Hematopoietic multipotent progenitor cell treated with erythropoietin and hydrocortisone succinate and interleukin-3 and kit ligand, for 17 days (in vitro differentiated cells): ENCODE data around the gene APBB1.
"Not testable (repeated sequence)": the region's sequence is repeated elsewhere in the genome, so short reads cannot be mapped to it uniquely, and the experiment has no call there.

Source experiments
- DNase-seq: peaks from one replicate; pipeline ENCODE4 v3.0.0-alpha.2; 2015; ENCODE audit warnings: low spot score

The APBB1 gene

DNA sequence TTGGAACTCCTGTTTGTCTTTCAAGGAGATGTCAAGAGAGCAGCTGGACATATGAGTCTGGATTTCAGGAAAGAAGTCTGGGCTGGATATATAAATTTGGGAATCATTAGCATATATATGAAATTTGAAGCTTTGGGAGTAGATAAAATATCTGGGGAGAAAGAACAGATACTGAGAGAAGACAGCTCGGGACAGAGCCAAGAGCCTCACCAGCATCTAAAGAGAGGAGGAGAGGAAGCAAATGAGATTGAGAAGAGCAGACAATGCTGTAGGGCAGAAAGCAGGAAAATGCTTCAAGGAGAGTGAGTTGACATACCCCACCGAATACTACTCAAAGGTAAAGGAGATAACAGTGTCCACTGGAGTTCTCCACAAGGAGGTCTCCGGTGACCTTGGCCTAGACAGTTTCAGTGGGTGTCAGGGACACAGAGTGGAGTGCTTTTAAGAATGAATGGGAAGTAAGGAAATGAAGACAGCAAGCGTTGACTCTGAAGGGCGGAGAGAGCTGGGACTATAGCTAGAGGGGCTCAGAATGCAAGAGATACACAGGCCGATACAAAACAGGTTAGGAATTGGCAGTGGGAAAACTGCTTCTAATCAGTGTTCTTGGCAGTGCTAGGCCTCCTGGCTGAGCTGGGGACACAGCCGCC, 862 bp downstream of the APBB1 start:
- DNase-seq, result no peak

DNA sequence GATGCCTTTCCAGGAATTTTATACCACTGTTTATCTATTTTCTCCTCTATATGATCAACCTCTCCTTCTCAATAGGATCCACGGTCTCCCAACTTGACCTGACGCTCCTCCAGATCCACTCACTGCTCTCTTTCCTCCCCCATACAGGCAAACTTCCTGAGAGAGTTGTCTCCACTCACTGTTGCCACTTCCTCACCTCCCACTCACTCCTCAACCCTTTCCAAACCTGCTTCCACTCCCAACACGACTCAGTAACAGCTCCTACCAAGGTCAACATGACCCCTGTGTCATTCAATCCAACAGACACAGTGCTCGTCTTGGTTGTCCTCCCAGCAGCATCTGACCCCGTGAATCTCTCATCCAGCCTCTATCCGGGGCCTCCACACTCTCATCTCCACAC, 3.1 kb downstream of the APBB1 start:
- no peak for DNase-seq

DNA sequence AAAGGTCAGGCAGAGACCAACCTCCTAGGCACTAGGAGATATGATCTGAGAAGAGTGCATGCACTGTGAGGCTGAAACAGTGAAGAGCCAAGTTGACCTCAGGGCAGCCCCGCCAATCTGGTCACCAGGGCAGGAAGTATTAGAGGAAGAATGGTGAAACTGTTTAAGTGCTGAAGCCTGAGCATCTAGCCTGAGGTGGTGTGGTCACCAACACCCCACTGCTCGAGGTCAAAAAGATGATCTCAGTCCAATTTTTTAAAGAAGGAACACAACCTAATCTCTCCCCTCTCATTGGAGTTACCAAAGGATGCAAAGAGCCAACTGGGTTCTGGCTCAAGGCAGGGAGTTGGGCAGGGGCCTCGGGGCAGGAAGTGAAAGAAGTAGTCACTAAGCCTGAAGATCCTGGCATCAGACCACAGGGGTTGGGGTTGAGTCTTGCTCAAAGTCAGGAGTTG, 4.0 kb downstream of the APBB1 start:
- no peak for DNase-seq

DNA sequence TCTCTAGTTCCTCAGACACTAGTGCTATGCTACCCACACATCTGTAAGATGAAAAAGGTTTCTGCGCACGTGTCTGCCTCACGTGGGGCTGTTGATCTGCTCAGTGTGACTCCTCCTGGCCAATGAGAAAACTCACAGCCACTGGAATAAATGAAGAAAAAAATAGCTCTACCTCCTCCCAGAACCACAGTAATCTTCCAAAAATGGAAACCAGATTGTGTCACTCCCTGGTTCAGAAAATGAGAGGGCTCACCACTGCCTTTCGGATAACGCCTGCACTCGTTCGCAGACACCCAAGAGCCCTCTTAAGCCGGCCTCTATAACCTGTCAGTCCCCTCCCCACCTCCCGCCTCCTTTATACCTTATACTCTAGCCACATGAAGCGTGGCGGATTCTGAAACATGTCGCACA, 5.1 kb downstream of the APBB1 start:
- DNase-seq, result no peak

DNA sequence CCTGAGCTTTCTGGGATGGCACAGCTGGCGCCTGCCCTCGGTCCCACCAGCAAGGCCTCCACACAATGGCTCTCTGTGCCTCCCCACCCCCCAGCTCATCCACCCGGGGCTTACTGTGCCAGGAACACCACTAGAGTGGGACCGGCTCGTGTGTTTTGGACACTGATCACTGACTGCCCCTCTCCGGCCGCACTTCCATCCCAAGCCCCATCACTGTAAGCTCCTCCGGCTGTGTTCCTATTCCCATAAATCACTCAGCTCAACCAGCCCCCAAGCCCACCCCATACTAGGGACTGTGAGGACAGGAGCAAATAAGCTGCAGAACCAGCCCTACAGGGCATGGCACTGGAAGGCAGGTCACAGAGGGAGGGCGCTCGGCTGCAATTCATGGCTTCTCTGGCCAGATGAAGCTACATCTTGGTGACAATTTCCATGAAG, 7.3 kb downstream of the APBB1 start:
- no peak for DNase-seq

DNA sequence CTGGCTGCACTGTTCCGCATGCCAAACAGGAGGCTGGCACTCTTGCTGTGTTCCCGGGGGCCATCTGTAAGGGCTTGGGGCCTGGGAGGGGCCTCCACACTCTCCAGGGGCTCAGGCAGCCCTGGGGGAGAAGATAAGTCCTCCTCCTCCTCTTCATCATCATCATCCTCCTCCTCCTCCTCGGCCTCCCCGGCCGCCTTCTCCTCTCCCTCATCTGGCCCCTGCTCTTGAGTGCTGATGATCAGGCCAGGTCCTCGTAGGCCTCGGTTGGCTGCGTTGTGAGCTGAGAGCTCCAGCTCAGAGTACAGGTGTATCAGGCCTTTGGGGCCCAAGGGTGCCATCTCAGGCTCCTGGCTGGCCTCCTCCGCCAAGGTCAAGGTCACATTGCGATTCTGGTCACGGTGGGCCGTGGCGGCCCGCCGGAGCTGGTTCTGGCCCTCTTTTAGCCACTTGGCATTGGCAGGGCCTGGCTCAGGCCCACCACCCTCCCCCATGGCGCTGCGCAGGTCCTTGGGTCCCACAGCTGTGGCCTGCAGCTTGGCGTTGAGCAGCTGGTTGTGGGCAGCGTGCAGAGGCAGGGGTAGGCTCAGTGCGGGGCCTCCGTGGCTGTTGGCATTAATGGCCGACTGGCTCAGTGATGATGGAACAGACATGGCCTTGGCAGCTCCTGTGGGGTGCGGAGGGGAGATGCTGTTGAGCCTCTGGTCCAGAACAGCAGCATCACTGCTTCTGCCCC, 8.0 kb downstream of the APBB1 start:
- no peak for DNase-seq

DNA sequence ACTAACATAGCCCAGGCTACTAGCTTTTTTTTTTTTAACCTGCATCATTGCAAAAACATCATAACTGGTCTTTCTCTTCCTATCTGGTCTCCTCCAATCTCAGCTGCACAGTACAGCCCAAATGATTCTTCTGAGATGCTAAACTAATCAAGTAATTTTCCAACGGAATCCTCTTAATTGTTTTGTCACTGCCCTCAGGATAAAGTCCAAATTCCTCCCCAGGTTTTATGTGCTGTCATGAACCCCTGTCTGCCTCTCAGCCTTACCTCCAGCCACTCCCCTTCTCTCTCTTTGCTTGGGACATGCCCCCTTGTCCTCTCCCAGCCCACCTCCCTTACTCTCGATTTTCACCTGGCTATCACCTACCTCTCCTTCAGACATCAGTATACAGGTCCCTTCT, 12.5 kb downstream of the APBB1 start:
- DNase-seq, result no peak

DNA sequence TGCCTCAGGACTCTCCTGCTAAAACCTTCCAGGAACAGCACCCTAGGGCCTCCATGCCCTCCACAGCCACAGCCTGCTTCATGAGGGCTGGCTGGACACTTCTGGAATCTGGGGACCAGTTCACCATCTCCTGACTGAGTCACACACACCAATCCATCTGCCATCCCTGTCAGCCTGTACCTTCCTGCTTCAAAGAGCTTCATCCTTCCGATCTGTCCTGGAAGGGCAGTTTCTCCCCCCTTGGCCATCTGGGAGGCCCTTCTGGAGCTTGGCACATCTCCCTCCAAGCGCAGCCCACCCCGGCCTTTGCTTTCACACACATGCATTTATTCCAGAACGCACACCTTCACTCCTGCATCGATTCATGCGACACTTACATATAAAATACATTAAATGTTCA, 13.0 kb downstream of the APBB1 start:
- no peak for DNase-seq

DNA sequence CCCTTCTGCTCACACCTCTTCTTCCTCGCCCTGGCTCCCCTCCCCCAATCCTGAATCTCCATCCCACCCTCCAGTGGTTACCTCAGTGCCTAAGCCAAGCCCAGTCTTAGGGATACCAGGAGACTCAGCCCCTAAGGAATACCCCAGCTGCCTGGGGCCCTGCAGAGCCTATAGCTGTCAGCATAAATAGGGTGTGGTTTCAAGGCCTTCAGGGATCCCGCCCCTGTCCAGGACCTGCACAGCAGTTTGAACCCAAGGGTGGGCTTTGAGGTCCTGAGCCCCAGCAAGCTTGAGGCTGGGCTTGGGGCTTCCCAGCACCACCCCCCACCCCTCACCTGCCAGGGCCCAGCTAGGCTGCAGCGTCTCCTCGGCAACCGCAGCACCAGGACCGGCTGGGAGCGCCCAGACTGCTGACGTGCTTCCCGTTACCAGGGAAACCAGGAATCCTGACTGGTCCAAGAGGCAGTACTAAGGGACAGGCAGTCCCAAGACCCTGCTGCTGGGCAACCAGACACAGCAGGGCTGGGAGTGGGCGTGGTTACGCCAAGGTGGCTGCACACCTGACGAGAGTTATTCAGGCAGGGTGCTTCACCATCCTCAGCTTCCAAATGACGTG, 13.7 kb downstream of the APBB1 start:
- no peak for DNase-seq

DNA sequence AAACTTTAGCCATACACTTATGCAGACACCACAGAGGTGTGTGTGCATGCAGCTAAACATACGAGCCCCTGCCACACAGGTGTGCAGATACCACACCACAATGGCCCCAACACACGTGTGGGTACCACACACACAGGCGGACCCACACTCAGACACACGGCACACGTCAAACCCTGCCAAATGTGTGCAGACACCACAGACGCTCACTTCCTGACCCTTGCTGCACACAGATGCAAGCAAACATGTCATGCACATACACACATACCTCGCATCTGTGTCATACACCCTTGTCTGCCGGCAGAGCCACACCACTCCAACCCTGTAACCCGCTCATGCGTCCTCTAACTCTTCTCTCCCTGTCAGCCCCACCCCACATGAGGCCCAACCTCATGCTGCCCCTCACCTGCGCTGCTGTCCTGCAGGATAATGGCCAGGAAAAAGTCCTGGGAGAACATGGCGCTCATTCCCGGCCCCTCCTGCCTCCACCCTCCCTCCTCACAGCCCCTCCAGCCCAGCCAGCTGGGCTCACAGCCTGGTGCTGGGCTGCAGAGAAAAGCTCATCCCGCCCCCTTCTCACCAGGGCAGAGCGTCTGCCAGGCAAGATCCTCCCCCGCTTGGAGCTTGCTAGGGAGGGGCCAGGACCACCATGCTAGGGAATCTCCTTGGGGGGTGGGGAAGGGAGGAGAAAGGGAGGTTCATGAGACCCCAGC, 14.4 kb downstream of the APBB1 start:
- DNase-seq, result no peak

DNA sequence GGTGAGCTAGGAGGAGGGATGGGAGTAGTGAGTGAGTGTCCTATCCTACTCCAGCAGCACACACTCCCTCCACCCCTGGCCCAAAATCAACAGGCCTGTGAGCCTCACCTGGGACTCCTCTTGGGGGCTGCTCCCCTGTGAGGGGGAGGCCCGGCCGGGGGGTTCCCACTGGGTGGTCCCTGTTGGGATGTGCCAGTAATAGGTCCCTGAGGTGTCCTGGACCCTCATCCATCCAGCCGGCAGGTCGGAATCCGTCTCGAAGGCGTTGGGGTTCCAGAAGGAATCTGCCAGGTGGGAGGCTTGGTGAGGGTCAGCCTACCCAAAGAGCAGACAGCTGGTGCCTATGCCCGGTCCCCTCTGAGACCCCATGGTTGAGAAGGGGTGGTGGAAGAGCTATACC, 15.4 kb downstream of the APBB1 start:
- DNase-seq, result no peak

DNA sequence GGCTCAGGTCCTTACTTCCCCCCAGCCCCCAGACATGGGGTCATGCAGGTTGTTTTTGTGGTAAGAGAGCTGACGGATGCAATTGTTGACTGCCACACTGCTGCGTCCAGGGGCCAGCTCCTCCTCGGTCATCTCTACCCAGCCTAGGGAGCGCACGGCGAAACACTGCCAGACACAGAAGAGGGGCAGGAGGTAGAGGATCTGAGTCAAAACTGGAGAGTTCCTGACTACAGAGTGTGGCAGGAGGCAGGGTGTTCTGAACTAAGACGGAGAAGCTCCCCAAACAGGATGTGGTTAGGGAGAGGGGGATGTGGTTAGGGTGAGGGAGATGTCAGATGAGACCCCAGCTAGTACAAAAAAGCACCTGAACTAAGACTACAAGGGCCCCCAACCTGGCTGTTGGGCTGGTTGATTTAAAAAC, 16.3 kb downstream of the APBB1 start:
- no peak for DNase-seq

DNA sequence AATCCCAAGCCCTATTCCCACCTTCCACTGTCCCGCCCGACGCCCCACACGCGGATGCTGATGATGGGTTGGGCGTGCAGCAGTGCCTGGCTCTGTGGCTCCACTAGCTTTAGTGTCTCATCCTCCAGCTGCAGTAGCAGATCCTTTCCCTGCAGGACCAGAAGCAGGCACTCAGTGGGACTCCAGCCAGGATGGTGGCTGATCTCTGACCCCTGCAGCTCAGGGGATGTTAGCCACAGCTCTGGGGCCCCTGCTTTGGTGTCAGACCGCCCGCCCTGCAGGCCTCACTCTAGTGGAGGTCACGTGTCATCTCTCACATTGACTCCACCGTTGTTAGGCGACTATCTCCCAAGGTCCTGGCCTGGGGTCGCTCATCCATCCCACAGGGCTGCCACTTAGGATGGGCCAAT, 16.8 kb downstream of the APBB1 start:
- no peak for DNase-seq

DNA sequence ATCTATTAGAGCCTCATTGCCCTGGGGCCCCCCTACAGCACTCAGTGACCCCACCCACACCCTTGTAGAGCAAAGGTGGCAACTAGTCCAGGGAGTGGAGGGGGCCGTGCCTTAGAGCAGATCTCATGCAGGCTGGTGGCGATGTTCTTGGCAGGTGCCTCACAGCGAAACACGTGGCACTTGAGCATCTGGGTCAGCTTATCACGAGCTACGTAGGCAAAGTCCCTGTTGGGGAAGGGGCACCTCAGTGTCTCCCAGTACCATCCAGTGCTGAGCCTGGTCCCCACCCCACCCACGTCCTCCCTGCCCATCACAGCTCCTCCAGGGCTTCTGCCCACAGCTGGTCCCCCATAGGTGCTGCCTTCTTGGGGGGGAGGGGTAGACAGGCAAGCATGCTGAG, 17.4 kb downstream of the APBB1 start:
- DNase-seq, result no peak

DNA sequence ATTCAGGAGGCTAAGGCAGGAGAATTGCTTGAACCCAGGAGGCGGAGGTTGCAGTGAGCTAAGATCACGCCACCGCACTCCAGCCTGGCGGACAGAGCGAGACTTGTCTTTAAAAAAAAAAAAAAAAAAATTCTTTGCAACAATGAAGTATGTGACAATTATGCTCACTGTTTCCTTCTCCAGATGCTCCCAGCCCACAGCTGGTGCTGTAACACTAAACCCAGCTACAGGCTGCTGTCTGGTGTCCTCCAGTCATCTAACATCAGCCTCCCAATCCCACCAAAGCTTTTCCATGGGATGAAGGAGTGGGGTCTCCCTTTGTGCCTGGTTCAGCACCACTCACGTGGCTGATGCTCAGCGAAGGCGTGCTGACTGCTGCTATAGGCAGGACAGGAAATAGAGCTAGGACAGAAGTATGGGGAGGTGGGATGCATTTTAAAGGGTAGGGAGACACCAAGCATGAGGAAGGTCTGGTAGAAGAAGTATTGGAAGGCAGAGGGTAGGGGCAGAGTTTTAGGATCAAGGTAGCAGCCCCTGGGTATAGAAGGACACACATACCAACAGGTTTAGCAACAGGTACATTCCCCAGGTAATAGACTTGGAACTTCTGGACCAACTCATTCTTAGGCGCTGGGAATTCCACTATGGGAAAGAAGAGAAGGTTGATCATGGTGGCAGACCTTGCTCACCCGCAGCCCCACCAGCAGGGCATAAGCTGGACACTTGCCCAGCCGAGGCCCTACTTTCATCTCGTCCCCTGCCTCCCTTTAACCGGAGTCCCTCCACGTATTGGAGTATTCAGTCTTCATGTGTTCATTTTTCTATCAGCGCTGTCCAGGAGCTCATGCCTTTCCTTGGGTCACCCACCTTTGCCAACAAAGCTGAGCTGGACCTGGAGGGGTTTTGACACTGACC, 18.2 kb downstream of the APBB1 start:
- no peak for DNase-seq

DNA sequence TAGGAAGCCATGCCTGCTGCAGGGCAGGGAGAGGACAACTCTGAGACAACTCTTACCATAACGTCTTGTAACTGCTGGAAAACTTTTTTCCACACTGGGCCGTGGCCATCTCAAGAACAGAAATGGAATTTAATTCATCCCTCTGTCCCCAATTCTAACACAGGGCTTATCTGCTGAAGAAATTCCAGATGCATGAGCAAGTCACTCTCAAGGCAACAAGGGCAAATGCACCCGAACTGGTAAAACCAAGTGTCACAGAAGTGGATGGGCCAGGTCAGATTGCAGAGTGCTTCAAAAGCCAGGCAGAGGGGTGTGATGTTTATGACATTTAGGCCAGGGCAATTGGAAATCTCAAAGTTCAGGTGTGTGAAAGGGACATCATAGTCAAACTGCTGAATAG, 21.3 kb downstream of the APBB1 start:
- no peak for DNase-seq

DNA sequence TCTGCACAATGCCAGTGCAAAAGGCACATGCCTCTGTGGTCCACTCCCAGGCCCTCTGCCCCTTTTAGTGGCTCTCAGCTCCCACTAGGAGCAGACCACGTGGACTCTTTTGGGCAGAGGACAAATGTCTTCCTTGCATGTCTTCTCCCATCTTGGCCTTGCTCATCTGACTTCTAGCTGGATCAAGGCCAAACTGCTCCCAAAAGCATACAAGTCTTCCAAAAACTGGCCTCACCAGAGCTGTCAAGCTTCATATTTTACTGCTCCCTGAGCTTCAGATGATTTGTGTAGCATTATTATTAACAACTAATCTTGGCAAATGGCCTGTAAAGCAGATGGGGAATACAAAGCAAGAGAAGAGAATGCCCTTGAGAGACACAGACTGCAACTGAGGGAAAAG, 21.7 kb downstream of the APBB1 start:
- DNase-seq, result no peak

DNA sequence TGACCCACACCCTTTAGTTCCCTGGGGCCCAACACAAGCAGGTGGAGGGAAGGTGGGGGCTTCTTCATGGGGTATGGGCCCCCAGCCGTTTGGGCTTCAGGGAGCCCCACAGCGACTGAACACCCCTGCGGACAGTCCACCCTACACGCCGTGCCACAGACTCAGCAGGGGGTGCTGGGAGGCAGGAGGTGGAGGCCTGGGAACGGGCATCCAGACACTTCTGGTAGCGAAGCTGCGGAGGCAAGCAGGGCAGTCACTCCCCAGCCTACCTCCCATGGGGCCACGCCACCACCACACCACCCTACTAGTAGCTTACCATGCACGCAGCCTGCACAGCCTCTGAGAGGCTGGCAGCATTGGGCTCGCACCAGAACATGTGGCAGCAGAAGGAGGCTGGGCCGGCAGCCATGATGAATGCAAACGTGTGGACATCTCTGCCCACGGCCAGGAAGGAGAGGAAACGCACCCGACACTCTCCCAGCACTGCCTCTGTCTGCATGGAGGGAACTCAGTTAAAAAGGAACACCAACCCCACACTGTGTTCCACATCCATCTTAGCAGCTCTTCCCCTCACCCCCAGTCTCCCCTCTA, 23.3 kb downstream of the APBB1 start:
- DNase-seq, result no peak

DNA sequence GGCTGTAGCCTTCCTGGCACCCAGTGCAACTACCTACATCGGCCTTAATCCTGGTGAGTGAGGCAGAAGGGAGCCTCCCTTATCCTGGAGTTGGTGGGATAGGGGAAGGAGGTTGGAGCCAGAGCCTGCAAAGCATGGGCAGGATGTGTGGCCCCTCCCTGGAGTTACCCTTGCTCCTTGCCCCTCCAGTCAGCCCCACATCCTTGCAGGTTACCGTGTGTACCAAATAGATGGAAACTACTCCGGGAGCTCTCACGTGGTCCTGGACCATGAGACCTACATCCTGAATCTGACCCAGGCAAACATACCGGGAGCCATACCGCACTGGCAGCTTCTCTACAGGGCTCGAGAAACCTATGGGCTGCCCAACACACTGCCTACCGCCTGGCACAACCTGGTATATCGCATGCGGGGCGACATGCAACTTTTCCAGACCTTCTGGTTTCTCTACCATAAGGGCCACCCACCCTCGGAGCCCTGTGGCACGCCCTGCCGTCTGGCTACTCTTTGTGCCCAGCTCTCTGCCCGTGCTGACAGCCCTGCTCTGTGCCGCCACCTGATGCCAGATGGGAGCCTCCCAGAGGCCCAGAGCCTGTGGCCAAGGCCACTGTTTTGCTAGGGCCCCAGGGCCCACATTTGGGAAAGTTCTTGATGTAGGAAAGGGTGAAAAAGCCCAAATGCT, 24.8 kb downstream of the APBB1 start:
- DNase-seq, result no peak

DNA sequence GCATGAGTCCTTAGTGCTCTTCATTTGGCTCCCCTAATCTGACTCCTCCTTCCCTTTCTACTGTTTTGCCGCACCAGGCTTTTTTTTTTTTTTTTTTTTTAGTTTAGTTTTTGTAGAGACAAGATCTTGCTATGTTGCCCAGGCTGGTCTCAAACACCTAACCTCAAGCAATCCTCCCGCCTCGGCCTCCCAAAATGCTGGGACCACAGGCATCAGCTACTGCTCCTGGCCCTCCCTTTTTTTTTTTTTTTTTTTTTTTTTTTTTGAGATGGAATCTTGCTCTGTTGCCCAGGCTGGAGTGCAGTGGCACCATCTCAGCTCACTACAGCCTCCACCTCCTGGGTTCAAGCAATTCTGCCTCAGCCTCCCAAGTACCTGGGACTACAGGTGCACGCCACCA, 26.6 kb downstream of the APBB1 start:
- not testable (repeated sequence) for DNase-seq
